Measurements from ENCODE around the gene EBI3.
"Not testable (repeated sequence)": the region's sequence is repeated elsewhere in the genome, so short reads cannot be mapped to it uniquely, and the experiment has no call there.

The EBI3 gene

GRCh38 chr19:4238831-4239230, 9.5 kb downstream of the EBI3 start:
- Histone ChIP-seq H3K4me3 (no peak overlapping the region), H3K9me3 (ENCODE audit: low read depth, low read length) (no peaks in the 10 kb centered on the region), H3K9ac (ENCODE audit: insufficient read length) (no peak overlapping the region), H3K27ac (no peak overlapping the region), H3K36me3 (ENCODE audit: insufficient read depth, low read length) (no peaks in the 10 kb centered on the region)
- TF ChIP-seq FOXP2 (optimal IDR thresholded peaks at IDR 0.05; ENCODE audit: control extremely low read depth, extremely low read length, insufficient read depth) (no peak), POLR2AphosphoS5 (IDR thresholded peaks at IDR 0.05; ENCODE audit: borderline replicate concordance, low read depth, low read length) (no peak), EZH2 (IDR thresholded peaks at IDR 0.05) (no peak)
- no peak for DNase-seq (ENCODE audit: low read depth, low spot score)

- no peak overlapping the region for H3K27ac ChIP-seq
These were observed 12.6 kb downstream of the EBI3 start for GRCh38 chr19:4241824-4242430.

GRCh38 chr19:4245938-4246337, 16.6 kb downstream of the EBI3 start:
- Histone ChIP-seq H3K36me3 (ENCODE audit: insufficient read depth, low read length) (peaks cover 19% of the 10 kb centered on the region), H3K27ac (peak overlapping the region; percentile 83; the same call in 1 of the 2 replicates), H3K9ac (ENCODE audit: insufficient read length) (peak overlapping the region; percentile 79)
- DNase-seq (ENCODE audit: low read depth, low spot score); H3K9me3 ChIP-seq (ENCODE audit: low read depth, low read length); H3K4me3 ChIP-seq: not testable (repeated sequence)

More at GRCh38 chr19:4241824-4242430, 12.6 kb downstream of the EBI3 start:
- DNase-seq (ENCODE audit: low read depth, low spot score) = no peak
- no peak overlapping the region for H3K4me3 ChIP-seq
- H3K9ac ChIP-seq (ENCODE audit: insufficient read length) = no peak overlapping the region
- no peak for TF ChIP-seq EZH2 (IDR thresholded peaks at IDR 0.05)
- no peak for TF ChIP-seq POLR2AphosphoS5 (IDR thresholded peaks at IDR 0.05; ENCODE audit: borderline replicate concordance, low read depth, low read length)
- no peak for TF ChIP-seq FOXP2 (optimal IDR thresholded peaks at IDR 0.05; ENCODE audit: control extremely low read depth, extremely low read length, insufficient read depth)
- no peaks in the 10 kb centered on the region for H3K36me3 ChIP-seq (ENCODE audit: insufficient read depth, low read length)
- H3K9me3 ChIP-seq (ENCODE audit: low read depth, low read length) = no peaks in the 10 kb centered on the region

GRCh38 chr19:4246767-4247593, 17.7 kb downstream of the EBI3 start, which contains the start of gene YJU2:
YJU2 (plus strand) TSS chr19:4247080; CDS start chr19:4247147, 67 bp downstream.
- Histone ChIP-seq H3K4me3 (peak within 1 kb of the TSS; percentile 93), H3K9ac (ENCODE audit: insufficient read length) (peak within 1 kb of the TSS; percentile 88), H3K36me3 (ENCODE audit: insufficient read depth, low read length) (peaks cover 29% of the 10 kb centered on the region), H3K27ac (peak within 1 kb of the TSS; percentile 95), H3K9me3 (ENCODE audit: low read depth, low read length) (no peaks in the 10 kb centered on the region)
- TF ChIP-seq EZH2 (IDR thresholded peaks at IDR 0.05) (no peak), POLR2AphosphoS5 (IDR thresholded peaks at IDR 0.05; ENCODE audit: borderline replicate concordance, low read depth, low read length) (peak; percentile 75), FOXP2 (optimal IDR thresholded peaks at IDR 0.05; ENCODE audit: control extremely low read depth, extremely low read length, insufficient read depth) (no peak)
- DNase-seq (ENCODE audit: low read depth, low spot score) = peak; percentile 99

GRCh38 chr19:4256563-4256962, 27.2 kb downstream of the EBI3 start:
- DNase-seq (ENCODE audit: low read depth, low spot score) = no peak
- no peak for TF ChIP-seq POLR2AphosphoS5 (IDR thresholded peaks at IDR 0.05; ENCODE audit: borderline replicate concordance, low read depth, low read length)
- TF ChIP-seq FOXP2 (optimal IDR thresholded peaks at IDR 0.05; ENCODE audit: control extremely low read depth, extremely low read length, insufficient read depth) = no peak
- no peak for TF ChIP-seq EZH2 (IDR thresholded peaks at IDR 0.05)
- Histone ChIP-seq H3K4me3 (no peak overlapping the region), H3K9ac (ENCODE audit: insufficient read length) (no peak overlapping the region), H3K36me3 (ENCODE audit: insufficient read depth, low read length) (peaks cover 48% of the 10 kb centered on the region), H3K27ac (no peak overlapping the region), H3K9me3 (ENCODE audit: low read depth, low read length) (no peaks in the 10 kb centered on the region)

GRCh38 chr19:4257025-4257424, 27.7 kb downstream of the EBI3 start:
- Histone ChIP-seq H3K27ac (no peak overlapping the region), H3K9ac (ENCODE audit: insufficient read length) (no peak overlapping the region), H3K36me3 (ENCODE audit: insufficient read depth, low read length) (peaks cover 43% of the 10 kb centered on the region), H3K4me3 (no peak overlapping the region), H3K9me3 (ENCODE audit: low read depth, low read length) (no peaks in the 10 kb centered on the region)
- TF ChIP-seq FOXP2 (optimal IDR thresholded peaks at IDR 0.05; ENCODE audit: control extremely low read depth, extremely low read length, insufficient read depth) = no peak
- TF ChIP-seq POLR2AphosphoS5 (IDR thresholded peaks at IDR 0.05; ENCODE audit: borderline replicate concordance, low read depth, low read length) = no peak
- TF ChIP-seq EZH2 (IDR thresholded peaks at IDR 0.05) = no peak
- DNase-seq (ENCODE audit: low read depth, low spot score) = no peak

- Histone ChIP-seq H3K36me3 (ENCODE audit: insufficient read depth, low read length) (peaks cover 35% of the 10 kb centered on the region), H3K9ac (ENCODE audit: insufficient read length) (no peak overlapping the region)
These were observed 28.9 kb downstream of the EBI3 start for GRCh38 chr19:4258181-4258580.

GRCh38 chr19:4260613-4261191, 31.4 kb downstream of the EBI3 start:
- TF ChIP-seq POLR2AphosphoS5 (IDR thresholded peaks at IDR 0.05; ENCODE audit: borderline replicate concordance, low read depth, low read length) (no peak), EZH2 (IDR thresholded peaks at IDR 0.05) (no peak), FOXP2 (optimal IDR thresholded peaks at IDR 0.05; ENCODE audit: control extremely low read depth, extremely low read length, insufficient read depth) (no peak)
- Histone ChIP-seq H3K9ac (ENCODE audit: insufficient read length) (no peak overlapping the region), H3K27ac (no peak overlapping the region), H3K9me3 (ENCODE audit: low read depth, low read length) (no peaks in the 10 kb centered on the region), H3K36me3 (ENCODE audit: insufficient read depth, low read length) (peaks cover 20% of the 10 kb centered on the region), H3K4me3 (no peak overlapping the region)
- no peak for DNase-seq (ENCODE audit: low read depth, low spot score)

More at GRCh38 chr19:4258181-4258580, 28.9 kb downstream of the EBI3 start:
- no peak for DNase-seq (ENCODE audit: low read depth, low spot score)
- Histone ChIP-seq H3K9me3 (ENCODE audit: low read depth, low read length) (no peaks in the 10 kb centered on the region), H3K4me3 (no peak overlapping the region), H3K27ac (no peak overlapping the region)
- TF ChIP-seq FOXP2 (optimal IDR thresholded peaks at IDR 0.05; ENCODE audit: control extremely low read depth, extremely low read length, insufficient read depth) (no peak), POLR2AphosphoS5 (IDR thresholded peaks at IDR 0.05; ENCODE audit: borderline replicate concordance, low read depth, low read length) (no peak), EZH2 (IDR thresholded peaks at IDR 0.05) (no peak)

Data from SK-N-MC (cell line).